ENCODE measurements around the gene DCTN2.

Gene DCTN2

DNA sequence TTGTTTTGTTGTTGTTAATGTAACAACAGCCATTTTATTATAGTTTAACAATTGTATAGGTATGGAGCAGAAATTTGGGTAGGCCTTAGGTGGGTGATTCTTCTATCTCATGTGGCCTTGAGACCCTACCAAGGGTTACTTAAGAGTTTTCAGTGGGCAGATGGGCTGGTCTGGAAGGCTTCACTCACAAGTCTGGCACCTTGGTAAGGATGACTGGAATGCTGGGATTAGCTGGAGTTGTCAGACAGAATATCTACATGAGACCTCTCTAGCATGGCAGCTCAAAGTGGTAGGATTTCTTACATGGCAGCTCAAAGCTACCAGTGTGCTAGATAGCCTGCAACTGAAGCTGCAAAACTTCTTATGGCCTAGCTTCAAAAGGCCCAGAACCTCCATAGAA is 61.3 kb downstream of the DCTN2 start:
- DNase-seq, result no peak

DNA sequence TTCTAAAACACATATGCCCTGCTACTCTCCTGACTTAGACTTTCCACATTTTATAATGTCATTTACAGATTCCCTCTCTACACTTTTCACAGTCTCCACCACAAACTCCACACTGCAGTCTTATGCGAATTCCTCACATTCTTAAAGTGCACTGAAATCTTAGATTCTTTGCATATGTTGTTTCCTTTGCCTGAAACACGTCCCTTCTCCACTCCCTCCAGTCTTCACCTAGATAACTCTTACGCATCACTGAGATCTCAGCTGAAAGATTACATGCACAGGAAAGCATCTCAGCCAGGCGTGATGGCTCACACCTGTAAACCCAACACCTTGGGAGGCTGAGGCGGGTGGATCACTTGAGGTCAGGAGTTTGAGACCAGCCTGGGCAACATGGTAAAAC is 63.5 kb downstream of the DCTN2 start:
- DNase-seq, result no peak

DNA sequence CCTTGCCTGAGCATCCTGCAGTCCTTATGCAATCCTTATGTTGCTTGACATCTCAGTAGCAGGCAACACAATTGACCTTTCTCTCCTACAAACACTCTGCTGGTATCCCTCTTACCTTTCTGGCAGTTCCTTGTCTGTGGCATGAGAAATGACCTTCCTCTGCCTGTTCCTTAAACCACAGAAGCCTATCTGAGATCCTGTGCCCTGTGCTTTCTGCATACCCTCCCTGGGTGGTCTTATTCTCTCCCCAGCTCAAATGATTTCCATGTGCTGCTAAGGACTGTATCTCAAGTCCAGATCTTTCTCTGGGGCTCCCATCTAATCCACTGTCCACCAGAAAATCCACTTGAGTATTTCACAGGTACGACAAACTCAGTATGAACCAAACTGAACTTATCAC is 65.3 kb downstream of the DCTN2 start:
- no peak for DNase-seq

Data from NCI-H2171 treated with DMSO at 0.1 percent for 48 hours (cell line).